Endometrial microvascular endothelial cells (primary cell): ENCODE results near the gene SUN3. TPM values are rescaled to one million over a fixed set of nuclear protein-coding genes. Genes with fewer than 3 reads are reported as not detected.

Source experiments
- in situ Hi-C: cut with HindIII; loops from 2 replicates; pipeline ENCODE4 v1.10.0; 2017; ENCODE audit warnings: low sequenced_read_pairs, low pct_unique_long_range_greater_than_20kb; ENCODE audit errors: inconsistent ontology term
- total RNA-seq: library from RNA; depleted of rRNA; stranded (reverse); fragments of >200 nt; gene quantifications from one replicate; pipeline ENCODE4 v1.2.3, GENCODE V29; 2015; ENCODE audit errors: inconsistent ontology term

SUN3 gene, protein sequence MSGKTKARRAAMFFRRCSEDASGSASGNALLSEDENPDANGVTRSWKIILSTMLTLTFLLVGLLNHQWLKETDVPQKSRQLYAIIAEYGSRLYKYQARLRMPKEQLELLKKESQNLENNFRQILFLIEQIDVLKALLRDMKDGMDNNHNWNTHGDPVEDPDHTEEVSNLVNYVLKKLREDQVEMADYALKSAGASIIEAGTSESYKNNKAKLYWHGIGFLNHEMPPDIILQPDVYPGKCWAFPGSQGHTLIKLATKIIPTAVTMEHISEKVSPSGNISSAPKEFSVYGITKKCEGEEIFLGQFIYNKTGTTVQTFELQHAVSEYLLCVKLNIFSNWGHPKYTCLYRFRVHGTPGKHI
- not detected for total RNA-seq

DNA sequence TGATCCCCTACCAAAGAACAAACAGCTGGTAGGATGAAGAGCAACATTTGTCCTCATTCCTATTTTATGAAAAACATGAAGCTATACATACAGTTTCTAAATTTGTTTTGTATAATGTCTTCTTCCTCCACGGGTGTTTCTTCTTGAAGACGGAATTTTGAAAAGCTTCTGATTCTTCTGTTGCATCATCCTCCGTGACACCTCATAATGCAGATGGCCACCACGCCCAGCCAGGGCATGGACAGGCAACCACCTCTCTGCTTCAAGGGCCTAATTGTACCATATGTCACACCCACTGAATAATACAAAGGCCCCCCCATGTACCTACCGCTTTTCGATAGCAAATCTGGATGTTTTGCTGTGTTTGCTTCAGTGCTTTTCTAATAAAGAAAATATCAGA lies at the start of gene SUN3:
Gene SUN3, minus strand, starts transcription at position 170 of the 400 bp plus-strand sequence. Its CDS starts 169 bp downstream, at position 1.
- in situ Hi-C loops = no loop called here

DNA sequence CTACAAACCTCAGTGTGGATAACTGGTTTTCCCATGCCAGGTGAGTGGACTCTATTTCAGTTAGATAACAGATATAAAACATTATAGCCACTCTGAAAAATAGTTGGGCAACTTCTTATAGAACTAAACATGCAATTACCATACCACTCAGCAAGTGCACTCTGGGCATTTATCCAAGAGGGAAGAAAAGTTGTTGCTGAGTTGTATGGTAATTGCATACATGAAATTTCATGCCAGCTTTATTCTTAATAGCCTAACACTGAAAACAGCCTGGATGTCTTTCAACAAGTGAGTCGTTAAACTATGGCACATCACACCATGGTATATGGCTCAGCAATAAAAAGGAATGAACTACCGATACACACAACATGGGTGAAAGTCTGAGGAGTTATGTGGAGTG lies 49.6 kb upstream of the SUN3 start:
- in situ Hi-C loops = loop anchor here (25.0 kb wide), 1 partner anchor 91 kb away; the partner anchor contains the start of gene HUS1

DNA sequence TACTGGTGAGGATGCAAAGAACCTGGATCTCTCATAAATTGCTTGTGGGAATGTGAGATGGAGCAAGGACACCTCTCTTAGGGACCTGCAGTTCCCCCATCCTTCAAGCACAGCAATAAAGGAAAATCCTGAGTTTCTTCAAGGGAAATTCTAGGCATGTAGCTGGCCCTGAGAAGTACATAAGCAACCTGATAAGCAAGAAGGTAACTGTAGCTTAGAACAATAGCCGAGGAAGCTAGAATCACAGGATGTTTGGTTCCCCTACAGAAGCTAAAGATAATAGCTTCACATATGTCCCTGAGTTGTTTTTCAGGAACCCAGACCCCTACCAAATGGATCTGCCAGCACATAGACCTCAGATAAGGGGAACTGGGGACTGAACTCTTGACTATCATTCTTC lies 48.5 kb upstream of the SUN3 start:
- in situ Hi-C loops = loop anchor here (25.0 kb wide), 1 partner anchor 90 kb away; the partner anchor contains the start of gene HUS1

DNA sequence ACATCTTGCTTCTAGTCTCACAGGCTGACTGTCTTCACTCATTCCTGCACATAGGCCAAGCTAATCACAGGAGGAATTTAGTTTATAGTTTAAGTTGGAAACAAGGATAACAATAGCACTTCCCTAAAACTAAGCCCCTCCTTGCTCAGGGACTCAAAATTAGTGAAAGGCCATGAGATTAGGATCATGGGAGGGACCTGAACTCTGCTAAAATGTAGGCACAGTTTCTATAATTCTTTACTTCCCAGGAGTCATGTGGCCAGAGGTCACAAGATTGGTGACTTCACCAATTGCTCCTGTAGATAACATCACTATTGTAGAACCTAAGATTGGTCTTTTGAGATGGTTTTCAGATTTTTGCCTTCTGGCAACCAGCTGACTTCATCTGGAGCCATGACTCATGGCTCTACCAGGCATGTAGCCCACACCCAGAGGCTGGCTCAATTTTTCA lies 45.3 kb upstream of the SUN3 start:
- in situ Hi-C loops = no loop called here

DNA sequence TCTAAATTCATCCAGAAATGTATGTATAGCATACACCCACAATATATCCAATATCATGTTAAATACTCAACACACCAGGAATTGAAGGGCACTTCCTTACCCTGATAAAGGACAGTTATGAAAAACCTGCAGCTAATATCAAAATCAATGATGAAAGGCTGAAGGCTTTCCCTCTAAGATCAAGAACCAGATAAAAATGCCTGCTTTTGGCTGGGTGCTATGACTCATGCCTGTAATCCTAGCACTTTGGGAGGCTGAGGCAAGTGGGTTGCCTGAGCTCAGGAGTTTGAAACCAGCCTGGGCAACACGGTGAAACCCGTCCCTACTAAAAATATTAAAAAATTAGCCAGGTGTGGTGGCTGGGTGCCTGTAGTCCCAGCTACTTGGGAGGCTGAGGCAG lies 38.6 kb upstream of the SUN3 start:
- in situ Hi-C loops = no loop called here

DNA sequence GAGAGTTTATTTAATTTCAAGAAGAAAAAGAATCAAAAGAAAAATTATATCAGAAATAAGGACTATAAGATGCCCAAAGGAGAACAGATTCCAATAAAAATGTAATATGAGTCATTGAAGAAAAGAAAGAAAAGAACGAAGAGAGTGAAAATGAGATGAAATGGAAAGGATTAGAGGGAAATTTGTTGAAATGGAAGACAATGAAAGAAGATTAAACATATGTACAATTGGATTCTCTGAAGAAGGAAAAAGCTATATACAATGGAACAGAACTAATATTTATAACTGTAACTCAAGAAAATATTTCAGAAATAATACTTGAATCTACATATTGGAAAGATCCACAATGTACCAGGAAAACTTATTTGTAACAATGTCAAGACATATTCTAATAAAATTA lies 35.1 kb upstream of the SUN3 start:
- in situ Hi-C loops = no loop called here

DNA sequence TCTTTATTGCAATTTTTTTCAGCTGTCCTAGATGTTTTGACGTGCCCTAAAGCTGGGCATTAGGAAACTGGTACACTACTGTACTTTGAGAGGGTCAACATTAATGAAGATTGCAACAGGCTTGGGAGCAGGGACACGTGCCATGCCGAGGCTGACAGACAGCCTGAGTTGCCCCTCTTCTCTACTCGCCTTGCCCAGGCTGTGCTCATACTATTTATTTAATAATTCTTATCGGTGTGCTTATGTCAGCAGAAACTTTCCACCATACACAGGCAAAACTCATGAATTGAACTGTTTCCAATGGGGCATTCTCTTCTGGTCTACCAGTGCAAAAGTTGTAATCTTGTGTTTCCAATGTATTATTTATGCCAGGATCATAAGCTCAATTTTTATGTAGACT lies 30.8 kb upstream of the SUN3 start:
- in situ Hi-C loops = no loop called here

DNA sequence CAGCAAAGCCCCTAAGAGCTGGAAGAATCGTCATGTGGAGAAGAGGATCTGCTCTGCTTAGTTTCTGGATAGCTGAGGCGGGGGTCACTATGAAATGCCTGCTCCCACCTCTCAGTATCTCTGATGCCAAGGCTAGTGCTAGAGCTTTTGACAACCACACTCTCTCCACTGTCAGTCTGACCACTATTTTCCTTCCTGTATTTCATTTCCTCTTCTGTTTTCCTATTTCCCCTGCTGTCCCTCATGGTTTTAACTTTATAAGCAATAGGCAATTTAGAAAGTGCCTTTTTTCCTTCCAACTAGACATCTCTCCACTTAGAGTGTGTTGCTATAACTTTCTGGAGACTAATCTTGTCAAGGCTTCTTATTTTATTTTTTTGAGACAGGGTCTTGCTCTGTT lies 30.1 kb upstream of the SUN3 start:
- in situ Hi-C loops = no loop called here

DNA sequence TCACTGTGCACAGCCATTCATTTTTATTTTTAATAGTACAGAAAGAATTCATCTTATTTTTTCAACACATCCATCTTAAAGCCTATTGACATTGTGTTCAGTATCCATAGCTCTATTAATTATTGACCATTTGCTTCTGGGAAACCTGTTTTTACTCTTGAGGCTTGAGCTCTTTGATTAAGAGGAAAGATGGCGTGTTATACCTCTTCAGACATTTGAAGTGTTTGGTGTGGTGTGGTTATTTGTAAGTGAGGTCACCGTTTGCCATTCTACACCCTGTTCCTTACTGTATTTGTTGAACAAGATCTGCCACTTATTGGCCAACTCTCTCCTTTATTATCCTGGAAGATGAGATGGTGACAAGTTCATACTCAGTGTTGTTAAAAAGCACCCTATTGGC lies 24.8 kb upstream of the SUN3 start:
- in situ Hi-C loops = no loop called here

DNA sequence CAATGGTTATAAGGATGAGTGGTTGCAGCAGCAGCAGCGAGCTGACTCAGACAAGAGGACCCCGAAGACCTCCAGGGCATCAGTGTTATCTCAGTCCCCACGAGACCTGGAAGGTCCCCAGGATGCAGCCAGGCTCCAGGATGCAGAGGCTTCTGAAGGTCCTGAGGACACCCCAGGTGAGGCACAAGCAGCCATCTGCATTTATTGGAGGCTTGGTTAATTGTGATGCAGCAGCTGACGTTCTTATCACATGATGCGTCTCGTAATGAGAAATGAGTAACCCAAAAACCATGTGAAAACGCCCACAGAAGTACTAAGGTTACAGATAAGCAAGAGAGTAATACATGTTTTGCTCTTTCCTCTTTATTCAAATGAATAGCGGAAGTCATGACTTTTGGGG lies 23.8 kb upstream of the SUN3 start:
- in situ Hi-C loops = no loop called here

DNA sequence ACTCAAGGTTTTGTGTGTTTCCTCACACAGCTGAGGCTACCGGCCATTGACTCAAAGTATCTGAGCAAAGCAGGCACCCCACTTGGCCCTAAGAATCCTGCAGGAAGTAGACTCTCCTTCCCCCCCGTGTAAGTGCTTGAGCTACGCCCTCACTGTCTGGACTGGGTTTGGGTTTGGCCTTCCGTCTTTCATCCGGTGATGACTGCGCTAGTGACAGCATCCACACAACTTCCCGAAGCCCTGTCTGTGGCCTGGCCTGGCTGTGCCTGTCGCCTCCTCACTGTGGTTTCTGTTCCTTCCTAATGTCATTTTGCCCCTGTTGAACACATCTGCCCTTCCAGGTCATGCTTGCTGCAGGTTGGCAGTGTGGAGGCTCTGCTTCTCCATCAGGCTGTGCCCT lies 20.9 kb upstream of the SUN3 start:
- in situ Hi-C loops = no loop called here

DNA sequence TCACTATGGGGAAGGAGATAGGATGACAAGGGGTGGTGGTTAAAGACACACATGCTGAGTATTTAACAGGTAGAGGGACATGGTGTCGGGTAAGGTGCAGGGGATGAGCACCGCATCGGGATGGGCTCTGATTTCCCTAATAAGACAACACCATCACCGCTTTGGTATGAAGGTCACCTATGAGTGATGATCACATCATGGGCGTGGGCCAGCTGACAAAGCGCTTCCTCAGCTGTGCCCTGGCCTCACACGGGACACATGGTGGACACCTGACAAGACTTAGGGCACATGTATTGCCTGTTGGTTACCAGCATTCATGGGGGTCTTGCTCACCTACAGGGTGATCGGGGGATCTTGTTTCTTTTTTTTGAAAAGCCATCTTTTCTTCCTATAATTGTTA lies 19.2 kb upstream of the SUN3 start:
- in situ Hi-C loops = no loop called here

DNA sequence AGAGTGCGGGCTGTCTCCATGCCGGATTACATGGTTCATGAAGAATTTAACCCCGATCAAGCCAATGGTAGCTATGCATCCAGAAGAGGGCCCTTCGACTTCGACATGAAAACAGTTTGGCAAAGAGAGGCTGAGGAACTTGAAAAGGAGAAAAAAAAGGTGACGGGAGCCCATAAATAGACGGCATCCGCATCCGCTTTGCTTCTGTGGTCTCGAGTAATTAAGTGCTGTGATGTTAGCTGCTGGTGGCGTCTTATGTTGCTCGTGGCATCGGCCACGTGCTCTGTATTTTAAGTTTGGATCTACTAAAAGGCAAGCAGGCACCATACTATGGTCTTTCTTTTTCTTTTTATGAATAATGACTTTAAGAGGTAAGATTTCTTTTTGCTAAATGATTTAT lies 17.6 kb upstream of the SUN3 start:
- in situ Hi-C loops = no loop called here

DNA sequence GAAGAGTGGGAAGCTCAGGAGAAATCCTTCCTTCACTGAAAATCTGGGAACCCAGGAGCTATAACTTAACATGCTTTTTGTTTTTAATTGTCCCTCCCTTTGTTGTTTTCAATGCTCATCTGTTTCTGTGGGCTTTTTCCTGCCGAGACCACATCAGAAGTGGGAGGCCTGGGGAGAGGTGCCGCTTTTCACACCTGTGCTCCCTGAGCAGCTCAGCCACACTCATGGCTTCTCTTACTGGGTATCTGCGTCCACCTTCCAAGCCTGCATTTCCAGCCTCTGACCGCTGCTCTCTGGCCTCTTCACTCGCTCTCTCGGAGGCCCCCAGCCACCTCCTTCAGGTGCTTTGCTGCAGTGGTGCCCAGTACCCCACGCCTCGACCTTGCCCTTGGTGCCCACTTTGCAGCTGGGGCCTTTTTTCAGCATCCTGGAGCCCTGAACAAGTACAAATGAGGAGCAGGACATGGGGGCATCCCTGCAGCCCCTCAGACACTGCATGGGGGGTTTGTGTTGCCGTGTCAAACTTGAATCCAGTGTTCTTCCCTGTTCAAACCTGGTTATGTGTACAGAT lies 16.4 kb upstream of the SUN3 start:
- in situ Hi-C loops = no loop called here

DNA sequence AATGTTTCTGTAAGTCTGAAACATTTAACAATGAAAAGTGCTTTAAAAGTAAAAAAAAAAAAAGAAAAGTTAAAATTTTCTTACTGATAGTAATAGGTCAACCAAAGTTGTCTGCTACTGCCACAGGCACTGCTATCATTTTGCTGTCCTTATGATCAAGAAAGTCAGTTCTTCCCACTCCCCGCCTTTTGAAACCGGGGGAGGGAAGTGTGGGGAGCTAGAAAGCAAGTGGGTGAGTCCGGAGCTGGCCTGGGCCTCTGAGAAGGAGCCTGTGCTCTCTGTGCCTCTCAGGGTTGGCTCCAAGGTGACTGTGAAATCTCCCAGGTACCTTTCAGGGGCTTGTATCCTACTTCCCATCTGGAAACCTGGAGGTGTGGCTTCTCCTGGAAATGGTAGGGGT lies 13.7 kb upstream of the SUN3 start:
- in situ Hi-C loops = no loop called here

DNA sequence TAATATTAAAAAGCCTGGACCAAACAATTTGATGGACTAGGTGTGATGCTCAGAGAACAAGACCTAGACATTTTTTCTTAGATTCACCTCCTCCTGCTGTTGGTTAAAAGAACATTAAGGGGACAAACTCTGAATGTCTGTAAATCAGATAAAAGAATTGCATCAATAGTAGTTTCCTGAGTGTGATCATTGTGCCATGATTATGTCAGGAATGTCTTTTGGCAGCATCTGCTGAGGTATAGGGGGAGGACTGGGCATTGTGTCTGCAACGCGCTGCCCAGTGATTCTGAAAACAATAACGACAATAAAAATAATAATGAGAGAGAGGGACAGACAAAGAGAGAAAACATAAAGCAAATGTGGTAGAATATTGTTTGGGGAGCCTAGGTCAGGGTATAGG lies 13.3 kb upstream of the SUN3 start:
- in situ Hi-C loops = no loop called here

DNA sequence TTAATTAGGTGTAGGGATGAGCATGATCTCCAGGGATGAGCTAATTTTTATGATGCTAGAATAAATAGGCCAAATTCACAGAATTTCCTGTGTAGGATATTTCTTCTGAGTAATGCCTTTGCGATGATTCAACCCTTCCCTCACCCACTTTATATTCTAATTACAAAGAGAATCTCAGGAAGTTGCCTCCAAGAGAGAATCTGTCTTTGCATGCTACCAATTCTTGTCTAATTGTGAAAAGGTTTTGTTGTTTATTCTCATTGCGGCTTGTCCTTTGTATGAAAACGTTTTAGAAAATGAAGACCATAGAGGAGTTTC lies 12.7 kb upstream of the SUN3 start:
- in situ Hi-C loops = no loop called here

DNA sequence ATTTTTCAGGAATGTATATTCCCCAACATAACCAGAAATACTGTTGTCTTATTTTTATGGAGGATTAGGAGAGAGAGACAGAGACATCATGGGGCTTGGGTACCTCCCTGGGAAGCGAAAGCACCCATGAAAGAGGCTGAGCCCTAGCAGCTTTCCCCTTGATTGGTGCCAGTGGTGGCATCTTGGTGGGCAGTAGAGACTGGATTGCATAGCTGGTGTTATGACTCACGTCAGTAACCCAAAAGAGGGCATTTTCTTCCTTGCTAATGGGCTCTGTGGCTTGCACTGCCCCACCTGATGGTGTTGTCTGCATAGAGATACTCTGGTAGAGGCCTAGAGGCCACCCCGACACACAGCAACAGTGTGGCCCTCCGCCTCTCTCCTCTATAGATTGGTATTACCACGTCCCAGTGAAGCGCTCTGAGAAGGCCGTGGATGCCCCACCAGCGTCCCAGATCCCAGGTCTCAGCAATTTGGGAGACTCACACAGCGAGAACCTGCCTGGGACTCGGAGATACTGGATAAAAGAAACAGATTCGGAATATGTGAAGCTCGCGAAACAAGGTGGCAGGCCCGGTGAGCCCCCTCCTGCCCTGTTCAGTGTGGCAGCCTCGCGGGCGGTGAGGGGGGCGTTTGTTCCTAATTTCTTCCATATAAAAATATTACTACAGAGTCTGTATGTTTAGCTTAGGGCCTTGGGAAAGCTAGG lies 12.2 kb upstream of the SUN3 start:
- in situ Hi-C loops = no loop called here

DNA sequence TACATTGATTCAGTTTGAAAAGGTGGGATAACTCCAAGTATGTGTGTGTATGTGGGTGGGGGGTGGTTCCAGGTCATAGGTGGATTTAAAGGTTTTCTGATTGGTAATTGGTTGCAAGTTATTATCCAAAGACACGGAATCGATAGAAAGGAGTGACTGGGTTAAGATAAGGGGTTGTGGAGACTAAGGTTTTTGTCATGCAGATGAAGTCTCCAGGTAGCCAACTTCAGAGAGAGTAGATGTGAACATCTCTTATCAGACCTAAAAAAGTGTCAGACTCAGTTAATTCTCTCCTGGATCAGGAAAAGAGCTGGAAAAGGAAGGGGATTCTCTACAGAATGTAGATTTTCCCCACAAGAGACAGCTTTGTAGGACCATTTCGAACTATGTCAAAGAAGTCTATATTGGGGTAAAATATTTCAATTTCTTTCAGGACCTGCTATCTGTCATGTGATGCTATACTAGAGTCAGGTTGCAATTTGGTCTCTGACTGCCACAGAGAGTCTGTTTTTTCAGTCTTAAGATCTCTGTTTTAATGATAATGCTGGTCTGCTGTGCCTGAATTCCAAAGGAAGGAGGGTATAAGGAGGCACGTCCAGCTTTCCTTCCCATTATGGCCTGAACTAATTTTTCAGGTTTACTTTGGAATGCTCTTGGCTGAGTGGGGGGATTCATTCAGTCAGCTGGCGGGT lies 10.1 kb upstream of the SUN3 start:
- in situ Hi-C loops = no loop called here
